Activated naive CD4-positive, alpha-beta T cell (primary cell): ENCODE measurements around the gene TLE4.
"Not testable (repeated sequence)": the region's sequence is repeated elsewhere in the genome, so short reads cannot be mapped to it uniquely, and the experiment has no call there.

ENCODE experiments used
- DNase-seq, 4 experiments: peaks; one replicate each; lab custom pipeline; 2025; lab: John Stamatoyannopoulos, UW

Gene TLE4

GRCh38 chr9:79603222-79603920 lies 31.6 kb downstream of the TLE4 start:
- no peak for DNase-seq

- no peak for DNase-seq
Observed at GRCh38 chr9:79604149-79604548, 32.4 kb downstream of the TLE4 start.

- no peak for DNase-seq
Observed at GRCh38 chr9:79604921-79605562, 33.3 kb downstream of the TLE4 start.

- not testable (repeated sequence) for DNase-seq
Observed at GRCh38 chr9:79606529-79606928, 34.8 kb downstream of the TLE4 start.

GRCh38 chr9:79609468-79610018 lies 37.8 kb downstream of the TLE4 start:
- DNase-seq: no peak

DNA sequence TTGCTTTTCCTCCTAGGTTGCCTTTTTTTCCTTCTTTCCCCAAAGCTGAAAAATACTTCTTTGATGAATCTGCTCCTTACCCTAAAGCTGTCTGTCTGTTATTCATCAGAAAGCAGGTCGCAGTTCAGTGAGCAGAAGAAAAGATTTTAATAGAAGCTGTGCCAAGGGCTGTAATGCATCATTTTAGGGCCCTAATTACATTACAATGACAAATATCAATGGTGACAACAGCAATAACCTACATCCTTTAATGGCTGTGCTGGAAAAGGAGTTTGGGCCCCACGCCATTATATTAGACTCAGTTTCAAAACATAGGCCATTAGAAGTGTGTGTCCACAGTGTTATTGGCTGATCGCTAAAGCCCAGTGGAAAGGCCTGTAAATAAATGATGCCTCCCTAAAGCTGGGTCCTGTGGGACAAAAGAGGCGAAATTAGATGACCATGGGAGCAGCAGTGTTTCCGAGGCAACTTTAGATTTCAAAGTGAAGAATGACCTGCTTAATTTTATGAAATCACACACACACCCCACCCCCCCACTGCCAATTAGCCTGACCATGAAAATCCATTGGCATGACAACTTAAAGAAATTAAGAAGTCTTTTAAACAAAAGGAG lies 38.4 kb downstream of the TLE4 start:
- DNase-seq: no peak

- no peak for DNase-seq
Observed at GRCh38 chr9:79610791-79611614, 39.2 kb downstream of the TLE4 start.

DNA sequence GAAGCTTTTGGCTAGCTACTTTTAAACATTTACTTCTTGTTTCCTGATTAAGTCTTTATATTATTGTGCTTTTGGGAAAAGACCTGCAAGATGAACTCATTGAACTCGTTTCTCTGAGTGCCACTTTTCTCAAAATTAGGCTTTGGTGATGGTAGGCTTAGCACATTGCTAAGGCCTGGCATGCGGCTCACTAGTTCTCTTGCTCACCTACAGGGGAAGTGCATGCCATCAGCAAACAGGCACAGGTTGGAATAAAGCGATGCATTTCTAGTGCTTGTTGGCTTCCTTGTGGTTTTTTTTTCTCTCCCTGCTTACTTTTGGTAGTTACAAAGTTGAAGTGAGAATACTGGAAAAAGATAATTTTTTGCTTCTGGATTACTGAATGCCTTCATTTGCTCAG lies 41.4 kb downstream of the TLE4 start:
- no peak for DNase-seq

DNA sequence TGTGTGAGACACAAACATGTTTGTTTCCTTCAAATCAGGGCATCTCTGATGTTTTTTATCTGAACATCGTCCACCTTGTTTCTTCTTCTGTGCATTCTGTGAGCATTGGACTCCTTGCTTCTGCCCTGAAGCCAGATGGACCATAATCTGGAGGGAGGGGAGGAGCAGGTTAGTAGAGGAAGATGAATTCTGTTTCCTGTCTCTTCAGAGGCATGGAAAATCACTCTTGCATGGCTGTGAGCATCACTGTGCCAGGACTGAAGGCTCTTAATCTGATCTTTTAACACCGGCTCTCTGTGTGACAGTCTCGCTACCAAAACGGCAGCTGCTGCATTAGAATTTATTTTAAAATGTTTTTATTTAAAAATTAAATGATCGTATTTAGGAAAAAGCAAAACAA lies 43.3 kb downstream of the TLE4 start:
- DNase-seq: no peak

DNA sequence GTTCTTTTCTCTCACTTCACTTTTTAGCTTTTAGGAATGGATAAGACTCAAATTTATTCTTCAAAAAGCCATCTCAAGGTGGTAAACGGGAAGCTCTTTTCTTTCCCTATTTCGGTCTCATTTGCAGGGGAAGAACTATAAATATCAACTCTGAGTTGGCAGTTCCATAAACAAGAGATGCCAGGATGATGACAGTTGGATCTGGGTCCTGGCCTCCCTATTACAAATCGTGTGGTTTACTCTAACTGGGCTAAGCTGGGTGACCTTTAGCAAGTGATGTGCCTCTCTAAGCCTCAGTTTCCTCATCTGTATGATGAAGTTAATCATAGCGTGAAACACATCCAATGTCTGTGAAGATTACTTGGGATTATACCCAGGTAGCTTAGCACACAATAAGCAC lies 44.2 kb downstream of the TLE4 start:
- no peak for DNase-seq

DNA sequence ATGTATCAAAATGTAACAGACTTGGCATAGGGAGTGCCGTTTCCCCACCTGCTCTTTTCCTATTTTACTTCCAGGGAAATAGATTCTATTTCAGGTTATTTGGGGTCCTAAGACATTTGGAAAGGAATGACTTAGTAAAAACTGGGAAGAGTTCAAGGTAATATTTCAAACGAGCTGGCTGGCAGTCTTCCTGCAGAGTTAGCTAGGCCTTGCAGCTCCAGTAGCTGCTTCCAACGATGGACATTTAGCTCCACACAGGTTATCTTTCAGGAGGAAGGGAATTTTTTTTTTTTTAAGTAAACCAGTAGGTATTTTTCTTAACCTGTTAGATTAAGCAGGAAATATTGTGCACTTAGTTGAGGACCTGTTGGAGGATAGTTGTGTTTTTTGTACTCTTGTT lies 45.2 kb downstream of the TLE4 start:
- DNase-seq: no peak

- DNase-seq: no peak
Observed at GRCh38 chr9:79617395-79617794, 45.6 kb downstream of the TLE4 start.

GRCh38 chr9:79619930-79620329 lies 48.2 kb downstream of the TLE4 start:
- no peak for DNase-seq

GRCh38 chr9:79621916-79622575 lies 50.3 kb downstream of the TLE4 start:
- DNase-seq: no peak

- DNase-seq: no peak
Observed at GRCh38 chr9:79623799-79624721, 52.3 kb downstream of the TLE4 start.

DNA sequence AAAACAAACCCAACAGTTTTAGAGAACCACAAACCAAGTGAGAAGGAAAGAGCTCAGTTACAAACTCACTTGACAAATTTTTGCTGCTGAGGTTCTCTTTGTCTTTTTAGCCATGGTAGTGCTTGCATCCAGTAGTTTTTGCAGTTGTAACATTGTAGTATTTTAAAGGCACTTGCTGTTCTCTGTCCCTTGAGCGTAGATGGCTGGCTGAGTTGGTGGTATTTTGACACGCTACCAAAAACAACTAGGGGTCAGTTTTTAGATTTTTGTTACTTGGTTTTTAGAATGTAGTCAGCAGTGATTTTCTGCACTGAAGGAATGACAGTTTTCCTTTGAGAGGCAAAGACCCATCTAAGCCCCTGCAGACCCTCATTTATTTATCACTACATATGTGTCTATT lies 58.0 kb downstream of the TLE4 start:
- no peak for DNase-seq

GRCh38 chr9:79630521-79631403 lies 59.0 kb downstream of the TLE4 start:
- no peak for DNase-seq

DNA sequence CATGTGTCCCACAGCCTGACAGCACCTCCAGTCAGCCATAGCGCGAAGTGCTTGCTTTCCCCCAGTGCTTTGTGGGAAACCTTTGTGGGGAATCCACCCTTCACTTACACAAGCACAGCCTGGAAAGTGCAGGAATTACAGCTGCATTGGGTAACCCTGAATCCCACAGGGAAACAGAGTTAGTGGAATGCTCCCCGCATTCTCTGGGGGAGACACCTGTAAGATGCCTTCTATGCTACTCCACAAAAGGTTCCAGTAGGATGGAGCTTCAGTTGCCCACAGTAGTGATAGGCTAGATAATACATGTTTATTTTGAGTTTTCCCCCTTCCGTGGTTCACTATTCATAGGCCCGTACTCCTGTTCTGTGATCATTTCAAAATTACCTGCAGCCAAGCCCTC lies 60.3 kb downstream of the TLE4 start:
- no peak for DNase-seq

DNA sequence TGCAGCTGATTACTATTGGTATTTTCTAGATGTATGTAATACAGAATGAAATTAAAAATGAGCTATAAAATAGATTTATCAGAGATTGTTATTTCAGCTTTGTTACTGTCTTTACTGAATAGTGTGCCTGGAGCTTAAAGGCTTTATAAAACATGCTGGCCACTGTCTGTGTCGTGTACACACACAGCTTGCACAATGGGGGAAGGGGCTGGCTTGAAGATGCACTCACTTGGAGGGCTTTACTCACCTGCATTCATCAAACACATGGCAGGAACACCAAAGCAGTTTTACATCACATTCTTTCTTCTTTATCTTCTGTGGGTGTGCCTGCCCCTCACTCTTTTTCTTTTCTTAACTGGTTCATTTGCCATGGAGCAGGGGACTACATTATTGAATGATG lies 60.9 kb downstream of the TLE4 start:
- DNase-seq: no peak

- DNase-seq: no peak
Observed at GRCh38 chr9:79633558-79633957, 61.8 kb downstream of the TLE4 start.
